Spleen (tissue), 7 donors: ENCODE results near the gene DDX39A.

Experiments
- POLR2A ChIP-seq, 3 donors: fragments of 450-650 bp; IDR thresholded peaks; one replicate each; pipeline ENCODE4 v1.5.1; 2017; ENCODE audit warnings: antibody characterized with exemption in 3 of 3, mild to moderate bottlenecking in 1 of 3
- POLR2AphosphoS5 ChIP-seq, 3 donors: sonication (generic); formaldehyde crosslinking; IDR thresholded peaks; one replicate each; pipeline ENCODE4 v1.5.1; 2017; ENCODE audit warnings: antibody characterized with exemption in 3 of 3
- TF ChIP-seq, protein P1 (sequence below), 11 experiments: fragments of 200-600 bp in 7 of 11; fragments of 450-650 bp in 4 of 11; sonication (generic) in 4 of 11; IDR thresholded peaks in 8 of 11; conservative IDR thresholded peaks in 3 of 11; 1 replicate in 7 of 11; 2 replicates in 4 of 11; pipeline versions ENCODE4 v1.4.0 to v1.8.0; 2016 to 2021; ENCODE audit warnings: antibody characterized with exemption in 11 of 11, inconsistent platforms in 4 of 11, mild to moderate bottlenecking in 1 of 11
- donor health status: DM: no; HTN: no; CAD: no; lungs with moderate emphysema.
- donor health status: DM: no; HTN: no; CAD: no.
- donor health status: DM: no; HTN: no; CAD: no.

DNA sequence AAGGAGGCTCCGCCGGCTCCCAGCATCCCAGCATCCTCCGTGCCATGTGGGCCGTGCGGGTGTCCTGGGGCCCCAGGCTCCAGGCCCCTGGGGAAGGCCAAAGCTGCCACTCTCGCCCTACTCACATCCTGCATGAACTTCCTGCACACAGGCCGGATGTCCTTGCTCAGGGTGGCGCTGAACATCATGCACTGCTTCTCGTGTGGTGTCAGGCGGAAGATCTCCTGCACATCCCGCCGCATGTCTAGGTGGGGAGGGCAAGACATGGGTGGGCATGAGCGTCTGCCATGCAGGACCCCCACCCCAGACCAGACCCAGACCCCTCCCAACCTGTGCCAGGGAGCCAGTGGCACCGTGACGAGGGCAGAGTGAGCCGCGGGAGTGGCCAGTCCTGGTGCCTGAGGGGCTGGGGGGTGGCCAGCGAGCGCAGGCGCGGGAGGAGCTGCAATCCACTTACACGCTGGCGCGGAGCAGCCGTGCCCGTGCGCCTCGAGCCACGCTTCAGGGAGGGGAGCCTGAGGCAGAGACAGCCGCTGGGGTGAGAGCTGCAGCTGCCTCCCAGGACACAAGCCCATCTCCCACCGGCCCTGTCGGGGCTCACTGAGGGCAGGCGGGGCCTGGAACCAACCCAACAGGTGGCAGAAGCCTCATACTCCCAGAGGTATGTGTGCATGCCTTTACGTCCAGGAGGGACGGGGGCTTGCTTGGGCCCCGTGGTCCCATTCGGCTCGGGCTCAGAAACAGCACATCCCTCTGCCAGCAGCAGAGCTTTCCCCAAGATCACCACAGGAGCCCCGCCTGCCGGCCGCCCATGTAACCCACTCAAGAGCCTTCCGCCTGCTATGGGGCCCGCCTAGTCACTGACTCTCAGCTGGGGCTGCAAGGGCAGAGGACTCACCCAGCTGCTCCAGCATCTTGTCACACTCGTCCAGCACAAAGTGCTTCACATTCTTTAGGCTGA, 8.8 kb downstream of the DDX39A start:
- TF ChIP-seq, protein P1, sequence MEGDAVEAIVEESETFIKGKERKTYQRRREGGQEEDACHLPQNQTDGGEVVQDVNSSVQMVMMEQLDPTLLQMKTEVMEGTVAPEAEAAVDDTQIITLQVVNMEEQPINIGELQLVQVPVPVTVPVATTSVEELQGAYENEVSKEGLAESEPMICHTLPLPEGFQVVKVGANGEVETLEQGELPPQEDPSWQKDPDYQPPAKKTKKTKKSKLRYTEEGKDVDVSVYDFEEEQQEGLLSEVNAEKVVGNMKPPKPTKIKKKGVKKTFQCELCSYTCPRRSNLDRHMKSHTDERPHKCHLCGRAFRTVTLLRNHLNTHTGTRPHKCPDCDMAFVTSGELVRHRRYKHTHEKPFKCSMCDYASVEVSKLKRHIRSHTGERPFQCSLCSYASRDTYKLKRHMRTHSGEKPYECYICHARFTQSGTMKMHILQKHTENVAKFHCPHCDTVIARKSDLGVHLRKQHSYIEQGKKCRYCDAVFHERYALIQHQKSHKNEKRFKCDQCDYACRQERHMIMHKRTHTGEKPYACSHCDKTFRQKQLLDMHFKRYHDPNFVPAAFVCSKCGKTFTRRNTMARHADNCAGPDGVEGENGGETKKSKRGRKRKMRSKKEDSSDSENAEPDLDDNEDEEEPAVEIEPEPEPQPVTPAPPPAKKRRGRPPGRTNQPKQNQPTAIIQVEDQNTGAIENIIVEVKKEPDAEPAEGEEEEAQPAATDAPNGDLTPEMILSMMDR (IDR thresholded peaks at IDR 0.05 in 8 of 11, conservative IDR thresholded peaks at IDR 0.05 in 3 of 11): no peak
- peak; percentile 87 to 93 (median 88) for TF ChIP-seq POLR2AphosphoS5 (IDR thresholded peaks at IDR 0.05)
- TF ChIP-seq POLR2A (IDR thresholded peaks at IDR 0.05): no peak
